OCI-M1 (cell line): ENCODE results near the gene TWIST2.

Experiments used
- DNase-seq: peaks from one replicate; lab custom pipeline; 2025; lab: John Stamatoyannopoulos, UW

Gene TWIST2

GRCh38 chr2:238847841-238848690 lies at the start of gene TWIST2:
Gene TWIST2, plus strand, starts transcription at chr2:238848085. Its CDS starts 131 bp downstream, at chr2:238848216.
- DNase-seq, result no peak

GRCh38 chr2:238801791-238802190 lies 46.1 kb upstream of the TWIST2 start:
- no peak for DNase-seq

GRCh38 chr2:238802957-238803356 lies 44.9 kb upstream of the TWIST2 start:
- no peak for DNase-seq

- DNase-seq, result no peak
These were observed 43.7 kb upstream of the TWIST2 start for GRCh38 chr2:238803996-238804870.

- no peak for DNase-seq
These were observed 39.1 kb upstream of the TWIST2 start for GRCh38 chr2:238808761-238809160.

- DNase-seq, result no peak
These were observed 37.6 kb upstream of the TWIST2 start for GRCh38 chr2:238810321-238810720.

- no peak for DNase-seq
These were observed 36.6 kb upstream of the TWIST2 start for GRCh38 chr2:238811293-238811692.

- DNase-seq, result no peak
These were observed 36.1 kb upstream of the TWIST2 start for GRCh38 chr2:238811759-238812158.

GRCh38 chr2:238813109-238813508 lies 34.8 kb upstream of the TWIST2 start:
- no peak for DNase-seq

- DNase-seq, result no peak
These were observed 33.1 kb upstream of the TWIST2 start for GRCh38 chr2:238814815-238815214.

GRCh38 chr2:238816291-238816690 lies 31.6 kb upstream of the TWIST2 start:
- DNase-seq, result no peak

GRCh38 chr2:238817382-238817781 lies 30.5 kb upstream of the TWIST2 start:
- DNase-seq, result no peak

- DNase-seq, result no peak
These were observed 30.0 kb upstream of the TWIST2 start for GRCh38 chr2:238817891-238818290.

GRCh38 chr2:238818561-238818960 lies 29.3 kb upstream of the TWIST2 start:
- DNase-seq, result no peak

GRCh38 chr2:238820197-238820596 lies 27.7 kb upstream of the TWIST2 start:
- no peak for DNase-seq

GRCh38 chr2:238820916-238821315 lies 27.0 kb upstream of the TWIST2 start:
- no peak for DNase-seq

- no peak for DNase-seq
These were observed 26.5 kb upstream of the TWIST2 start for GRCh38 chr2:238821391-238821790.

- no peak for DNase-seq
These were observed 25.8 kb upstream of the TWIST2 start for GRCh38 chr2:238821944-238822670.

- DNase-seq, result no peak
These were observed 24.9 kb upstream of the TWIST2 start for GRCh38 chr2:238822955-238823354.

- DNase-seq, result no peak
These were observed 16.7 kb upstream of the TWIST2 start for GRCh38 chr2:238831177-238831576.

- DNase-seq, result no peak
These were observed 12.9 kb upstream of the TWIST2 start for GRCh38 chr2:238834982-238835381.

- no peak for DNase-seq
These were observed 12.1 kb upstream of the TWIST2 start for GRCh38 chr2:238835726-238836301.
